Esophagus squamous epithelium (tissue), 5 donors: ENCODE results near the gene FAM111A. TPM values are rescaled to one million over a fixed set of nuclear protein-coding genes. Genes with fewer than 3 reads are reported as not detected.
A peak's percentile ranks its signal among the peaks of the same experiment; 100 is the strongest.

Experiments used
- DNase-seq: peaks from one replicate; lab custom pipeline; 2025; lab: John Stamatoyannopoulos, UW
- H3K27ac ChIP-seq, 4 donors: fragments of 200-600 bp; sonication (generic); one replicate each; pipeline ENCODE4 v1.5.1; 2016 to 2019; ENCODE audit warnings: mild to moderate bottlenecking in 1 of 4
- H3K27me3 ChIP-seq, 4 donors: fragments of 200-600 bp; sonication (generic); 1 replicate in 3 of 4; 2 replicates in 1 of 4; pipeline versions ENCODE4 v1.5.1 to v1.6.0; 2017 to 2021; ENCODE audit warnings: antibody characterized with exemption in 1 of 4
- H3K36me3 ChIP-seq, 3 donors: fragments of 200-600 bp; sonication (generic); one replicate each; pipeline ENCODE4 v1.5.1; 2016 to 2019
- H3K4me1 ChIP-seq, 3 donors: fragments of 200-600 bp; sonication (generic); one replicate each; pipeline ENCODE4 v1.5.1; 2017 to 2019
- H3K4me3 ChIP-seq, 4 donors: fragments of 200-600 bp; sonication (generic); 1 replicate in 3 of 4; 2 replicates in 1 of 4; pipeline ENCODE4 v1.5.1; 2016 to 2019; ENCODE audit warnings: mild to moderate bottlenecking in 2 of 4, moderate library complexity in 1 of 4
- H3K9me3 ChIP-seq, 3 donors: fragments of 200-600 bp; sonication (generic); one replicate each; pipeline ENCODE4 v1.5.1; 2016 to 2019
- CTCF ChIP-seq, 6 experiments: fragments of 450-650 bp in 4 of 6; fragments of 200-600 bp in 2 of 6; sonication (generic) in 2 of 6; IDR thresholded peaks; one replicate each; pipeline ENCODE4 v1.5.1; 2016 to 2019; ENCODE audit warnings: antibody characterized with exemption in 6 of 6, mild to moderate bottlenecking in 4 of 6, moderate library complexity in 4 of 6
- POLR2A ChIP-seq, 4 donors: fragments of 450-650 bp; IDR thresholded peaks; one replicate each; pipeline ENCODE4 v1.6.1; 2017; ENCODE audit warnings: antibody characterized with exemption in 4 of 4, mild to moderate bottlenecking in 4 of 4, moderate library complexity in 3 of 4
- WGBS, 2 donors: methylation state at CpG; one replicate each; pipeline ENCODE4 v1.1.5; 2018; 5-methylcytosine and 5-hydroxymethylcytosine counted together
- intact Hi-C: fragments of 100-400 bp; cut with DNase I; formaldehyde crosslinking; loops from one replicate; pipeline ENCODE4 v1.15.0; 2022
- total RNA-seq, 4 donors: library from RNA; depleted of rRNA; stranded (reverse); fragments of >200 nt; gene quantifications; one replicate each; pipeline ENCODE4 v1.1.0, GENCODE V29; 2016
- donor health status: DM: yes; HTN: yes; CAD: no.

Gene FAM111A
- total RNA-seq, 4 donors from 2014 or later, result 15.0 to 23.3 (median 16.7) TPM

GRCh38 chr11:59188954-59189353 is 46.3 kb downstream of the FAM111A start:
- Histone ChIP-seq H3K27ac (peak overlapping the region in 1 of 4 donors; percentile 29), H3K27me3 (no peaks in the 10 kb centered on the region), H3K4me1 (peaks cover 0 to 64% (median 44%) of the 10 kb centered on the region in 3 donors), H3K9me3 (no peaks in the 10 kb centered on the region), H3K4me3 (no peak overlapping the region), H3K36me3 (peaks cover 0 to 46% (median 4%) of the 10 kb centered on the region in 3 donors)
- intact Hi-C loops, result no loop called here
- TF ChIP-seq CTCF (IDR thresholded peaks at IDR 0.05) (no peak), POLR2A (IDR thresholded peaks at IDR 0.05) (no peak)
- no peak for DNase-seq
- 89 to 95% methylated on average over 3 to 4 of the region's 4 CpGs for WGBS, 2 donors

- no peak for TF ChIP-seq POLR2A (IDR thresholded peaks at IDR 0.05)
- no peak for TF ChIP-seq CTCF (IDR thresholded peaks at IDR 0.05)
- Histone ChIP-seq H3K27ac (no peak overlapping the region), H3K4me1 (peaks cover 0 to 54% (median 33%) of the 10 kb centered on the region in 3 donors), H3K9me3 (no peaks in the 10 kb centered on the region), H3K4me3 (no peak overlapping the region), H3K36me3 (peaks cover 0 to 54% (median 4%) of the 10 kb centered on the region in 3 donors), H3K27me3 (no peaks in the 10 kb centered on the region)
- WGBS, 2 donors, result 37 to 59% methylated on average over 4 of the region's 4 CpGs
- DNase-seq, result no peak
- intact Hi-C loops, result no loop called here
Observed at GRCh38 chr11:59189986-59190385, 47.3 kb downstream of the FAM111A start.

- TF ChIP-seq POLR2A (IDR thresholded peaks at IDR 0.05), result no peak
- TF ChIP-seq CTCF (IDR thresholded peaks at IDR 0.05), result no peak
- H3K4me1 ChIP-seq, result peaks cover 0 to 43% (median 24%) of the 10 kb centered on the region in 3 donors
- no peaks in the 10 kb centered on the region for H3K27me3 ChIP-seq
- WGBS, 2 donors, result 82 to 95% methylated on average over 4 of the region's 4 CpGs
- no peak for DNase-seq
- no peaks in the 10 kb centered on the region for H3K9me3 ChIP-seq
- intact Hi-C loops, result no loop called here
- H3K4me3 ChIP-seq, result no peak overlapping the region
- peaks cover 0 to 65% (median 4%) of the 10 kb centered on the region in 3 donors for H3K36me3 ChIP-seq
- H3K27ac ChIP-seq, result no peak overlapping the region
Observed at GRCh38 chr11:59191095-59191494, 48.4 kb downstream of the FAM111A start.

GRCh38 chr11:59191890-59192289 is 49.2 kb downstream of the FAM111A start:
- TF ChIP-seq CTCF (IDR thresholded peaks at IDR 0.05) (no peak), POLR2A (IDR thresholded peaks at IDR 0.05) (no peak)
- Histone ChIP-seq H3K27me3 (no peaks in the 10 kb centered on the region), H3K36me3 (peaks cover 0 to 72% (median 4%) of the 10 kb centered on the region in 3 donors), H3K27ac (no peak overlapping the region), H3K4me3 (no peak overlapping the region), H3K9me3 (no peaks in the 10 kb centered on the region), H3K4me1 (peaks cover 0 to 35% (median 16%) of the 10 kb centered on the region in 3 donors)
- no peak for DNase-seq
- intact Hi-C loops, result no loop called here
- 78 to 89% methylated on average over 5 to 8 of the region's 8 CpGs for WGBS, 2 donors

GRCh38 chr11:59192446-59193020 is 49.9 kb downstream of the FAM111A start:
- Histone ChIP-seq H3K36me3 (peaks cover 0 to 75% (median 4%) of the 10 kb centered on the region in 3 donors), H3K27me3 (no peaks in the 10 kb centered on the region), H3K9me3 (no peaks in the 10 kb centered on the region), H3K4me1 (peaks cover 0 to 29% (median 15%) of the 10 kb centered on the region in 3 donors), H3K4me3 (no peak overlapping the region), H3K27ac (no peak overlapping the region)
- WGBS, 2 donors, result 85 to 93% methylated on average over 3 to 4 of the region's 4 CpGs
- no peak for DNase-seq
- intact Hi-C loops, result no loop called here
- TF ChIP-seq POLR2A (IDR thresholded peaks at IDR 0.05), result no peak
- no peak for TF ChIP-seq CTCF (IDR thresholded peaks at IDR 0.05)
